HUES48 (cell line): Measurements from ENCODE around the gene CMBL.
"Not testable (repeated sequence)": the region's sequence is repeated elsewhere in the genome, so short reads cannot be mapped to it uniquely, and the experiment has no call there.

ENCODE experiments used
- H3K27ac ChIP-seq: one replicate; pipeline ENCODE4 v1.7.0; 2013; ENCODE audit warnings: low read depth, low read length, inconsistent platforms
- H3K27me3 ChIP-seq: 2 replicates; pipeline ENCODE4 v1.6.1; 2013; ENCODE audit warnings: mild to moderate bottlenecking, low read length; ENCODE audit not compliant: control insufficient read depth, insufficient read depth
- H3K36me3 ChIP-seq: 2 replicates; pipeline ENCODE4 v1.6.1; 2013; ENCODE audit warnings: low read length; ENCODE audit not compliant: control insufficient read depth, insufficient read depth
- H3K4me1 ChIP-seq: 2 replicates; pipeline ENCODE4 v1.6.1; 2013; ENCODE audit warnings: mild to moderate bottlenecking, low read length; ENCODE audit not compliant: control insufficient read depth, insufficient read depth
- H3K4me3 ChIP-seq: 2 replicates; pipeline ENCODE4 v1.5.1; 2013; ENCODE audit warnings: mild to moderate bottlenecking, low read depth, low read length
- H3K9ac ChIP-seq: 2 replicates; pipeline ENCODE4 v1.6.1; 2013; ENCODE audit warnings: mild to moderate bottlenecking, low read depth, low read length, moderate library complexity
- H3K9me3 ChIP-seq: 2 replicates; pipeline ENCODE4 v1.6.1; 2013; ENCODE audit warnings: low read length; ENCODE audit not compliant: control insufficient read depth, insufficient read depth

The CMBL gene

GRCh38 chr5:10344461-10345106 is 36.9 kb upstream of the CMBL start:
- H3K27me3 ChIP-seq, H3K4me1 ChIP-seq, H3K9me3 ChIP-seq, H3K4me3 ChIP-seq, H3K9ac ChIP-seq, H3K36me3 ChIP-seq, H3K27ac ChIP-seq: not testable (repeated sequence)

GRCh38 chr5:10343486-10343885 is 35.8 kb upstream of the CMBL start:
- Histone ChIP-seq H3K4me1 (0 out of 2 replicates have a peak, but pooled peaks cover 9% of the 10 kb centered on the region), H3K27me3 (no peaks in the 10 kb centered on the region), H3K4me3 (no peak overlapping the region), H3K9ac (no peak overlapping the region), H3K36me3 (no peaks in the 10 kb centered on the region), H3K27ac (no peak overlapping the region), H3K9me3 (no peaks in the 10 kb centered on the region)

- H3K9ac ChIP-seq: no peak overlapping the region
- no peak overlapping the region for H3K4me3 ChIP-seq
- H3K27me3 ChIP-seq: peaks cover 11% of the 10 kb centered on the region
- H3K9me3 ChIP-seq: no peaks in the 10 kb centered on the region
- no peak overlapping the region for H3K27ac ChIP-seq
- H3K36me3 ChIP-seq: no peaks in the 10 kb centered on the region
- H3K4me1 ChIP-seq: 0 out of 2 replicates have a peak, but pooled peaks cover 9% of the 10 kb centered on the region
These were observed 32.3 kb upstream of the CMBL start for GRCh38 chr5:10339958-10340357.

- H3K9ac ChIP-seq: no peak overlapping the region
- peaks cover 18% of the 10 kb centered on the region for H3K27me3 ChIP-seq
- no peaks in the 10 kb centered on the region for H3K36me3 ChIP-seq
- peak overlapping the region; percentile 4 for H3K27ac ChIP-seq
- 0 out of 2 replicates have a peak, but pooled peaks cover 9% of the 10 kb centered on the region for H3K4me1 ChIP-seq
- H3K4me3 ChIP-seq: no peak overlapping the region
- H3K9me3 ChIP-seq: no peaks in the 10 kb centered on the region
These were observed 31.5 kb upstream of the CMBL start for GRCh38 chr5:10339058-10339811.

- Histone ChIP-seq H3K4me1 (0 out of 2 replicates have a peak, but pooled peaks cover 9% of the 10 kb centered on the region), H3K36me3 (no peaks in the 10 kb centered on the region), H3K9ac (no peak overlapping the region), H3K9me3 (no peaks in the 10 kb centered on the region), H3K27ac (no peak overlapping the region), H3K4me3 (no peak overlapping the region), H3K27me3 (peaks cover 24% of the 10 kb centered on the region)
These were observed 31.0 kb upstream of the CMBL start for GRCh38 chr5:10338686-10339057.

- Histone ChIP-seq H3K9me3 (no peaks in the 10 kb centered on the region), H3K9ac (no peak overlapping the region), H3K27ac (no peak overlapping the region), H3K4me3 (no peak overlapping the region), H3K27me3 (peaks cover 31% of the 10 kb centered on the region), H3K4me1 (0 out of 2 replicates have a peak, but pooled peaks cover 9% of the 10 kb centered on the region), H3K36me3 (no peaks in the 10 kb centered on the region)
These were observed 30.3 kb upstream of the CMBL start for GRCh38 chr5:10337986-10338385.

- Histone ChIP-seq H3K36me3 (no peaks in the 10 kb centered on the region), H3K9me3 (no peaks in the 10 kb centered on the region), H3K4me3 (no peak overlapping the region), H3K27me3 (peaks cover 40% of the 10 kb centered on the region), H3K9ac (no peak overlapping the region), H3K27ac (no peak overlapping the region), H3K4me1 (0 out of 2 replicates have a peak, but pooled peaks cover 9% of the 10 kb centered on the region)
These were observed 29.4 kb upstream of the CMBL start for GRCh38 chr5:10337107-10337506.

- Histone ChIP-seq H3K36me3 (no peaks in the 10 kb centered on the region), H3K27ac (no peak overlapping the region), H3K9me3 (no peaks in the 10 kb centered on the region), H3K4me3 (no peak overlapping the region), H3K27me3 (peaks cover 52% of the 10 kb centered on the region), H3K4me1 (0 out of 2 replicates have a peak, but pooled peaks cover 9% of the 10 kb centered on the region), H3K9ac (no peak overlapping the region)
These were observed 28.2 kb upstream of the CMBL start for GRCh38 chr5:10335711-10336470.

GRCh38 chr5:10334831-10335230 is 27.1 kb upstream of the CMBL start:
- no peak overlapping the region for H3K4me3 ChIP-seq
- H3K27me3 ChIP-seq: peaks cover 62% of the 10 kb centered on the region
- H3K27ac ChIP-seq: no peak overlapping the region
- H3K36me3 ChIP-seq: no peaks in the 10 kb centered on the region
- no peaks in the 10 kb centered on the region for H3K9me3 ChIP-seq
- 0 out of 2 replicates have a peak, but pooled peaks cover 6% of the 10 kb centered on the region for H3K4me1 ChIP-seq
- H3K9ac ChIP-seq: no peak overlapping the region

- Histone ChIP-seq H3K27ac (no peak overlapping the region), H3K27me3 (peaks cover 64% of the 10 kb centered on the region), H3K9ac (no peak overlapping the region), H3K36me3 (no peaks in the 10 kb centered on the region), H3K9me3 (no peaks in the 10 kb centered on the region), H3K4me3 (peak overlapping the region; percentile 80), H3K4me1 (no peaks in the 10 kb centered on the region)
These were observed 25.7 kb upstream of the CMBL start for GRCh38 chr5:10333154-10334006.
